ENCODE data around the gene CRLF1.

CRLF1 gene

DNA sequence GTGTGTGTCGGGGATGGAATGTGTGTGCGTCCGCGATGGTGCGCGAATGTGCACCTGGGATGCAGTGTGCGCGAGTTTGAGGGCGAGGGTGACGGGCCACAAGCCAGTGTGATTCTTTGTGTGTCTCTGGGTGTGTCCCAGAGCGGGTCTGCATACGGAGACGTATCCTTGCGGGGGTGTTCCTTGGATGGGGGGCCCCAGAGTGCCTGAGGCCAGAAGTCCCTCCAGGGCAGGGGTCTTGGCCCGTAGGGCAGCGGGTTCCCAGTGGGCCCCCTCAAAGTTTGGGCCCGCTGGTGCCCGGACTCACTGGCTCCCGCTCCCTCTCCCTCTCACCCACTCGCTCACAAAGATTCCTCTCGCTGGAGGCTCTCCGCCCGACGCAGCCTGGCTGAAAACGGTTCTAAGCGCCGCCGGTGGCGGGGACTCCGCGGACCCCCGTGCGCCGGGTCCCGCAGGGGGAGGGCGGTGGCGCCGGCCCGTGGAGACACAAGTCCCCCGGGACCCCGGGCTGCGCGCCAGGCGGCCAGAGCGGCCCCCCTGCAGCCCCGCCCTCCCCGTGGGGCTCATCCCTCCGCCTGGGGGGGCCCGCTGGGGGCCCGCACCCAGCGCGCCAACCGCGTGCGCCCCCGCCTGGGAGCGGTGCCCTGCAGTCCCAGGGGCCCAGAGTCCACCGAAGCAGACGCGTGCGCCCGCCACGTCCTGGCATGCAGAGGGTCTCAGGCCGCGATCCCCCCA, 886 bp downstream of the CRLF1 start:
- Histone ChIP-seq H3K27me3 (ENCODE audit: low read length) (0 out of 2 replicates have a peak, but pooled peaks cover 6% of the 10 kb centered on the region), H2AFZ (ENCODE audit: low read depth, low read length, severe bottlenecking) (no peak overlapping the region), H3K9ac (ENCODE audit: low read length) (no peak overlapping the region), H3F3A (ENCODE audit: insufficient read depth) (no peaks in the 10 kb centered on the region), H3K36me3 (ENCODE audit: low read length) (no peaks in the 10 kb centered on the region), H3K9me3 (ENCODE audit: insufficient read depth, low read length) (no peaks in the 10 kb centered on the region), H3K4me3 (ENCODE audit: insufficient read depth, low read length, poor library complexity, severe bottlenecking) (no peak overlapping the region), H3K79me2 (ENCODE audit: insufficient read depth, low read length) (no peaks in the 10 kb centered on the region), H3K9me2 (replicated peaks; ENCODE audit: insufficient read depth, low read length) (no peaks in the 10 kb centered on the region), H3K27ac (ENCODE audit: low read depth, low read length) (no peak overlapping the region), H4K20me1 (ENCODE audit: low read depth, low read length) (no peaks in the 10 kb centered on the region), H3K4me2 (ENCODE audit: low read depth, low read length, poor library complexity, severe bottlenecking) (no peak overlapping the region)
- TF ChIP-seq, protein P1, sequence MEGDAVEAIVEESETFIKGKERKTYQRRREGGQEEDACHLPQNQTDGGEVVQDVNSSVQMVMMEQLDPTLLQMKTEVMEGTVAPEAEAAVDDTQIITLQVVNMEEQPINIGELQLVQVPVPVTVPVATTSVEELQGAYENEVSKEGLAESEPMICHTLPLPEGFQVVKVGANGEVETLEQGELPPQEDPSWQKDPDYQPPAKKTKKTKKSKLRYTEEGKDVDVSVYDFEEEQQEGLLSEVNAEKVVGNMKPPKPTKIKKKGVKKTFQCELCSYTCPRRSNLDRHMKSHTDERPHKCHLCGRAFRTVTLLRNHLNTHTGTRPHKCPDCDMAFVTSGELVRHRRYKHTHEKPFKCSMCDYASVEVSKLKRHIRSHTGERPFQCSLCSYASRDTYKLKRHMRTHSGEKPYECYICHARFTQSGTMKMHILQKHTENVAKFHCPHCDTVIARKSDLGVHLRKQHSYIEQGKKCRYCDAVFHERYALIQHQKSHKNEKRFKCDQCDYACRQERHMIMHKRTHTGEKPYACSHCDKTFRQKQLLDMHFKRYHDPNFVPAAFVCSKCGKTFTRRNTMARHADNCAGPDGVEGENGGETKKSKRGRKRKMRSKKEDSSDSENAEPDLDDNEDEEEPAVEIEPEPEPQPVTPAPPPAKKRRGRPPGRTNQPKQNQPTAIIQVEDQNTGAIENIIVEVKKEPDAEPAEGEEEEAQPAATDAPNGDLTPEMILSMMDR (IDR thresholded peaks at IDR 0.05; ENCODE audit: insufficient read depth, low read length, poor library complexity, severe bottlenecking), result no peak
- no peak for TF ChIP-seq EZH2phosphoT487 (conservative IDR thresholded peaks at IDR 0.05; ENCODE audit: low read length)

GRCh38 chr19:18605196-18605545, 1.4 kb downstream of the CRLF1 start:
- Histone ChIP-seq H3K9me2 (replicated peaks; ENCODE audit: insufficient read depth, low read length) (no peaks in the 10 kb centered on the region), H3K4me2 (ENCODE audit: low read depth, low read length, poor library complexity, severe bottlenecking) (no peak overlapping the region), H3F3A (ENCODE audit: insufficient read depth) (no peaks in the 10 kb centered on the region), H2AFZ (ENCODE audit: low read depth, low read length, severe bottlenecking) (no peak overlapping the region), H4K20me1 (ENCODE audit: low read depth, low read length) (no peaks in the 10 kb centered on the region), H3K27me3 (ENCODE audit: low read length) (0 out of 2 replicates have a peak, but pooled peaks cover 6% of the 10 kb centered on the region), H3K79me2 (ENCODE audit: insufficient read depth, low read length) (no peaks in the 10 kb centered on the region), H3K36me3 (ENCODE audit: low read length) (no peaks in the 10 kb centered on the region), H3K27ac (ENCODE audit: low read depth, low read length) (no peak overlapping the region), H3K9ac (ENCODE audit: low read length) (no peak overlapping the region), H3K4me3 (ENCODE audit: insufficient read depth, low read length, poor library complexity, severe bottlenecking) (no peak overlapping the region), H3K9me3 (ENCODE audit: insufficient read depth, low read length) (no peaks in the 10 kb centered on the region)
- TF ChIP-seq, protein P1 (IDR thresholded peaks at IDR 0.05; ENCODE audit: insufficient read depth, low read length, poor library complexity, severe bottlenecking), result no peak
- TF ChIP-seq EZH2phosphoT487 (conservative IDR thresholded peaks at IDR 0.05; ENCODE audit: low read length), result no peak

DNA sequence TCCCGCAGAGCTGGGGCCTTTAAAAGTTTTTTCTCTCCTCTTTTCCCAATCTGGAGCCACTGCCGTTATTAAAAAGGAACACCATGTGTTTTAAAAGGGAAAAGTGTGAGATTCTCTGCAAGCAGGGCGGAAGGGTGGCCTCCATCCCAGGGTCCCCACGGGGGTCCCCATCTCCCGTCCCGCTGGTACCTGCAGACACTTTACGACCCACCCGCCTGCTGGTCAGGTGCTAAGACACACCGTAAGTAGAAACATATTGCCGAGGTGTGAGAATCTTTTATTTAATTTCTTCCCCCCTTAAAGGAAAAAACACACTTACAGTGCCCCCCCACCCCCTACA, 1.8 kb downstream of the CRLF1 start:
- H3K9me3 ChIP-seq (ENCODE audit: insufficient read depth, low read length), result no peaks in the 10 kb centered on the region
- H3K9ac ChIP-seq (ENCODE audit: low read length), result no peak overlapping the region
- no peak overlapping the region for H3K4me3 ChIP-seq (ENCODE audit: insufficient read depth, low read length, poor library complexity, severe bottlenecking)
- H2AFZ ChIP-seq (ENCODE audit: low read depth, low read length, severe bottlenecking), result no peak overlapping the region
- H3F3A ChIP-seq (ENCODE audit: insufficient read depth), result no peaks in the 10 kb centered on the region
- H3K27ac ChIP-seq (ENCODE audit: low read depth, low read length), result no peak overlapping the region
- H3K79me2 ChIP-seq (ENCODE audit: insufficient read depth, low read length), result no peaks in the 10 kb centered on the region
- TF ChIP-seq, protein P1 (IDR thresholded peaks at IDR 0.05; ENCODE audit: insufficient read depth, low read length, poor library complexity, severe bottlenecking), result no peak
- no peak for TF ChIP-seq EZH2phosphoT487 (conservative IDR thresholded peaks at IDR 0.05; ENCODE audit: low read length)
- H3K9me2 ChIP-seq (replicated peaks; ENCODE audit: insufficient read depth, low read length), result no peaks in the 10 kb centered on the region
- H3K36me3 ChIP-seq (ENCODE audit: low read length), result no peaks in the 10 kb centered on the region
- 0 out of 2 replicates have a peak, but pooled peaks cover 6% of the 10 kb centered on the region for H3K27me3 ChIP-seq (ENCODE audit: low read length)
- H4K20me1 ChIP-seq (ENCODE audit: low read depth, low read length), result no peaks in the 10 kb centered on the region
- no peak overlapping the region for H3K4me2 ChIP-seq (ENCODE audit: low read depth, low read length, poor library complexity, severe bottlenecking)
